ENCODE results near the gene ALK. TPM values are rescaled to one million over a fixed set of nuclear protein-coding genes. Genes with fewer than 3 reads are reported as not detected.

Gene ALK
- total RNA-seq, 4 donors from 2014 or later: 0.08 to 0.40 (median 0.28) TPM

GRCh38 chr2:29850794-29851193 is 70.6 kb downstream of the ALK start:
- Histone ChIP-seq H3K36me3 (no peaks in the 10 kb centered on the region), H3K27ac (no peak overlapping the region), H3K9me3 (no peaks in the 10 kb centered on the region), H3K4me1 (no peaks in the 10 kb centered on the region), H3K27me3 (no peaks in the 10 kb centered on the region), H3K4me3 (replicated peaks in 1 of 3) (no peak overlapping the region)
- no peak for TF ChIP-seq POLR2A (IDR thresholded peaks at IDR 0.05)
- no peak for TF ChIP-seq CTCF (IDR thresholded peaks at IDR 0.05)
- WGBS, 2 donors: 91 to 93% methylated on average over 7 of the region's 7 CpGs
- DNase-seq: no peak
- intact Hi-C loops (cut with DNase I): no loop called here

DNA sequence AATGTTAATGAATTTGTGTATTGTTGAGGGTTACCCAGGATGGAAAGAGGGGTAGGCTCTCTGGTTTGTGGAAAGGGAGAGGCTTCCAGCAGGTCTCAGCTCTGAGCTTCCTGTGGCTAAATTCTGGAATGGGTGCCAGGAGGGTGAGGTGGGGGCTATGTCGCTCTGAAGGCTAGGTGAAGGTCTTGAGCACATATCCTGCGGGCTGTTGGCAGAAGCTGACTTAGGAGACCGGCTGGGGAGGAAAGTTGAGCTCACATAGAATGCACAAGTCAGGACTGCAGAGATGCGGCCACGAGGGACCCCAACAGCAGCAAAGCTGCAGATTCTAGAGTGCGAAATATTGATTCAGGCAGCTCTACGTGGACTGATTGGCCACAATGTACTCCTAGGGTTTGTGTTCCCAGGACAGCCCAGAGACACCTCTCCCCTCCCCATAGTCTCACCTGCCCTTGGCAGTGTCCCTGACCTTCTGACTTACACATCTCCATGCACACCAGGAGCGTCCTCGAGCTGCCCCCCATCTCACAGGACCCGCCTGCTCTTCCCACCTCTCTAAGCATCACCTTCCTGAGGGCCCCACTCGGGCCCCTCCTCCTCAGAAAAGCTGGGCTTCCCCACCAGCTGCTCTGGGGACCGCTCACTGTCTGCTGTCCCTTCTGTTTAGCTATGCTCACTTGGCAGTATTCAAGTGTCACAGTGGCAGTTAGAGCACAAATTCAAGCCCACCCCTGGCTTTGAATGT is 72.6 kb downstream of the ALK start:
- H3K4me3 ChIP-seq (replicated peaks in 1 of 3): no peak overlapping the region
- no peak overlapping the region for H3K27ac ChIP-seq
- H3K9me3 ChIP-seq: no peaks in the 10 kb centered on the region
- intact Hi-C loops (cut with DNase I): no loop called here
- WGBS, 2 donors: 75 to 85% methylated on average over 12 of the region's 12 CpGs
- DNase-seq: no peak
- H3K36me3 ChIP-seq: no peaks in the 10 kb centered on the region
- no peaks in the 10 kb centered on the region for H3K4me1 ChIP-seq
- no peak for TF ChIP-seq POLR2A (IDR thresholded peaks at IDR 0.05)
- TF ChIP-seq CTCF (IDR thresholded peaks at IDR 0.05): no peak
- no peaks in the 10 kb centered on the region for H3K27me3 ChIP-seq

DNA sequence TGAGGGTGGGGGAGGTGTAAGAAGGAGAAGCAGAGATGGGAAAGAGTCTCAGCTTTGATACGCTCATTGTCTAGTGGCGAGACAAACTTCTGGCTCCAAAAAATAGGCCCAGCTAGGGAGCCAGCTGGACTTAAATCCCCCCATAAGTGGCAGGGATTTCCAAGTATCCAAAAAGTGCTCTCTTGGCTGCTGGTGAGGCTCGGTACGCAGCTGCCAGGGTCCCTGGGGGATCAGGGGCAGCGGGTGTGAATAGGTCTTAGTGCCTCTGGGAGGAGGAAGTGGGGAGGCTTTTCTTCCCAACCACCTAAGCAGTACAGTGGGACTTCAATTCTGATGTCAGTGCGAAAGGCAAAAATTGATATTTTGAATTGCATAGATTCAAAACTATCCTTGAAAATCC is 73.5 kb downstream of the ALK start:
- intact Hi-C loops (cut with DNase I): no loop called here

DNA sequence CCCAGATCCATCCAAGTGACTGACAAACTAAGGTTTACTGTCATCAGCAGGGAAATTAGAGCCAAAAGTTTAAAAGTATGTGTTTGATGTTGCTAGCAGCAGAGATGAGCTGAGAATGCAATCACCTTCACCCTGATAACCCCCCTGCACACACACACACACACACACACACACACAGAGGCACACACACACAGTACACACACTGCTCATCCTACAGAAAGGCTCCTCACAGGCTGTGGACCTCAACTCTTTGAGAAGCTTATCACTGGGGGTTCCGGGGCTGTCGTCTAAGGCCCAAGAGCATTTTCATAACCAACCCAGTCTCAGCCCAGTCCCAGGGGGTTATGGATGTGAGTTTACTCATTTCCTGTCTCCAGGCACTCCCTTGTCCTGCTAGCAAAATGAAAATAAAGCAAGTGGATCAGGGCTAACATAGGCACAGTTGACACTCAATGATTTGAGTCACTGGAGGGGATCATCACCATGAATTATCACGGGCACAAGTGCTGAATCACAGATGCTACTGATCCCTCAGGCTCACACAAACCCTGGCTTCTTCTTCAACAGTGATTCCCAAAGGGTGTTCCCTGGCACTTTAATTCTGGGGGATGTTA is 76.6 kb downstream of the ALK start:
- H3K9me3 ChIP-seq: no peaks in the 10 kb centered on the region
- H3K4me1 ChIP-seq: no peaks in the 10 kb centered on the region
- TF ChIP-seq CTCF (IDR thresholded peaks at IDR 0.05): no peak
- TF ChIP-seq POLR2A (IDR thresholded peaks at IDR 0.05): no peak
- WGBS, 2 donors: 80 to 86% methylated on average over 3 of the region's 3 CpGs
- H3K36me3 ChIP-seq: no peaks in the 10 kb centered on the region
- DNase-seq: no peak
- H3K27ac ChIP-seq: no peak overlapping the region
- no peak overlapping the region for H3K4me3 ChIP-seq (replicated peaks in 1 of 3)
- intact Hi-C loops (cut with DNase I): loop anchor here (5.0 kb wide), 2 partner anchors 198 to 548 kb away; no protein-coding TSS in a partner anchor
- no peaks in the 10 kb centered on the region for H3K27me3 ChIP-seq

More for the DNA sequence above, 73.5 kb downstream of the ALK start:
- 61 to 74% methylated on average over 6 of the region's 6 CpGs for WGBS, 2 donors
- Histone ChIP-seq H3K27me3 (no peaks in the 10 kb centered on the region), H3K27ac (no peak overlapping the region), H3K36me3 (no peaks in the 10 kb centered on the region), H3K9me3 (no peaks in the 10 kb centered on the region), H3K4me1 (no peaks in the 10 kb centered on the region), H3K4me3 (replicated peaks in 1 of 3) (no peak overlapping the region)
- no peak for DNase-seq
- TF ChIP-seq CTCF (IDR thresholded peaks at IDR 0.05) (no peak), POLR2A (IDR thresholded peaks at IDR 0.05) (no peak)

- Histone ChIP-seq H3K36me3 (no peaks in the 10 kb centered on the region), H3K4me3 (replicated peaks in 1 of 3) (no peak overlapping the region), H3K4me1 (no peaks in the 10 kb centered on the region), H3K27ac (no peak overlapping the region), H3K9me3 (no peaks in the 10 kb centered on the region), H3K27me3 (no peaks in the 10 kb centered on the region)
- TF ChIP-seq POLR2A (IDR thresholded peaks at IDR 0.05): no peak
- peak; percentile 67 to 98 (median 86) for TF ChIP-seq CTCF (IDR thresholded peaks at IDR 0.05)
- DNase-seq: peak; percentile 22 to 42
- WGBS, 2 donors: 52 to 55% methylated on average over 6 of the region's 6 CpGs
- intact Hi-C loops (cut with DNase I): loop anchor here (5.0 kb wide), 2 partner anchors 194 to 544 kb away; no protein-coding TSS in a partner anchor
These were observed 79.9 kb downstream of the ALK start for GRCh38 chr2:29841386-29842004.

Data from thyroid gland (tissue), 4 donors.